ENCODE measurements around the gene CLEC17A.

DNA sequence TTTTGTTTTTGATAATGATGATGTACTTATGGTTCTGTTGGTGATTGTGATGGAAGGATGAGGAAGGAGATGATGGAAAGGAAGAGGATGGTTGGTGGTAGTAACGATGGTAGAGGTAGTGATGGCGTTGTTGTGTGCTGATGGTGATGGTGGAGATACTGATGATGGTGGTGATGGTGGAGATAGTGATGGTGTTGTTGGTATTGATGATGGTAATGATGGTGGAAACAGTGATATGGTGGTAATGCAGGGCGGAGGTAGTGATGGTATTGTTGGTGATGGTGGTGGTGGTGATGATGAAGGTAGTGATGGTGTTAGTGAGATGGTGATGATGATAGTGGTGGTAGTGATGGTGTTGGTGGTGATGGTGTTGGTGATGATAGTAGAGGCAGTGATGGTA, 12.7 kb downstream of the CLEC17A start:
- no peak for TF ChIP-seq POLR2A (IDR thresholded peaks at IDR 0.05; ENCODE audit: low read length)
- TF ChIP-seq, protein P1, sequence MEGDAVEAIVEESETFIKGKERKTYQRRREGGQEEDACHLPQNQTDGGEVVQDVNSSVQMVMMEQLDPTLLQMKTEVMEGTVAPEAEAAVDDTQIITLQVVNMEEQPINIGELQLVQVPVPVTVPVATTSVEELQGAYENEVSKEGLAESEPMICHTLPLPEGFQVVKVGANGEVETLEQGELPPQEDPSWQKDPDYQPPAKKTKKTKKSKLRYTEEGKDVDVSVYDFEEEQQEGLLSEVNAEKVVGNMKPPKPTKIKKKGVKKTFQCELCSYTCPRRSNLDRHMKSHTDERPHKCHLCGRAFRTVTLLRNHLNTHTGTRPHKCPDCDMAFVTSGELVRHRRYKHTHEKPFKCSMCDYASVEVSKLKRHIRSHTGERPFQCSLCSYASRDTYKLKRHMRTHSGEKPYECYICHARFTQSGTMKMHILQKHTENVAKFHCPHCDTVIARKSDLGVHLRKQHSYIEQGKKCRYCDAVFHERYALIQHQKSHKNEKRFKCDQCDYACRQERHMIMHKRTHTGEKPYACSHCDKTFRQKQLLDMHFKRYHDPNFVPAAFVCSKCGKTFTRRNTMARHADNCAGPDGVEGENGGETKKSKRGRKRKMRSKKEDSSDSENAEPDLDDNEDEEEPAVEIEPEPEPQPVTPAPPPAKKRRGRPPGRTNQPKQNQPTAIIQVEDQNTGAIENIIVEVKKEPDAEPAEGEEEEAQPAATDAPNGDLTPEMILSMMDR (IDR thresholded peaks at IDR 0.05) = no peak
- TF ChIP-seq, protein P2, sequence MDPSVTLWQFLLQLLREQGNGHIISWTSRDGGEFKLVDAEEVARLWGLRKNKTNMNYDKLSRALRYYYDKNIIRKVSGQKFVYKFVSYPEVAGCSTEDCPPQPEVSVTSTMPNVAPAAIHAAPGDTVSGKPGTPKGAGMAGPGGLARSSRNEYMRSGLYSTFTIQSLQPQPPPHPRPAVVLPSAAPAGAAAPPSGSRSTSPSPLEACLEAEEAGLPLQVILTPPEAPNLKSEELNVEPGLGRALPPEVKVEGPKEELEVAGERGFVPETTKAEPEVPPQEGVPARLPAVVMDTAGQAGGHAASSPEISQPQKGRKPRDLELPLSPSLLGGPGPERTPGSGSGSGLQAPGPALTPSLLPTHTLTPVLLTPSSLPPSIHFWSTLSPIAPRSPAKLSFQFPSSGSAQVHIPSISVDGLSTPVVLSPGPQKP (IDR thresholded peaks at IDR 0.05; ENCODE audit: low read depth, low read length) = no peak
- no peak for TF ChIP-seq CHD4 (IDR thresholded peaks at IDR 0.05; ENCODE audit: borderline replicate concordance)
